ENCODE data around the gene ARID1B.

ARID1B gene

GRCh38 chr6:157194643-157195042 is 417.5 kb downstream of the ARID1B start:
- Histone ChIP-seq H2AFZ (ENCODE audit: low read depth, low read length) (no peak overlapping the region), H3K27ac (ENCODE audit: low read length) (no peak overlapping the region), H3K27me3 (ENCODE audit: insufficient read depth, low read length, poor library complexity) (no peaks in the 10 kb centered on the region), H4K20me1 (ENCODE audit: insufficient read depth, low read length) (peaks cover 6% of the 10 kb centered on the region; the same call in 1 of the 2 replicates), H3K4me3 (ENCODE audit: low read depth in 1 of 2, low read length in 2 of 2) (no peak overlapping the region), H3K36me3 (ENCODE audit: insufficient read depth, low read length) (peaks cover 89% of the 10 kb centered on the region), H3K9ac (ENCODE audit: low read depth, low read length) (no peak overlapping the region), H3K4me1 (ENCODE audit: insufficient read depth, low read length) (peaks cover 17% of the 10 kb centered on the region), H3K4me2 (ENCODE audit: insufficient read depth, low read length) (no peak overlapping the region), H3K9me3 (ENCODE audit: insufficient read depth, low read length, severe bottlenecking) (no peaks in the 10 kb centered on the region), H3K79me2 (ENCODE audit: insufficient read depth, low read length) (no peaks in the 10 kb centered on the region)
- TF ChIP-seq CTCF (IDR thresholded peaks at IDR 0.05; ENCODE audit: borderline replicate concordance, extremely low read depth, low read length, poor library complexity, severe bottlenecking): no peak
- ATAC-seq (ENCODE audit: insufficient read depth, low read depth) (no peak), DNase-seq (no peak)

GRCh38 chr6:157196391-157196790 is 419.2 kb downstream of the ARID1B start:
- Histone ChIP-seq H3K27ac (ENCODE audit: low read length) (no peak overlapping the region), H3K79me2 (ENCODE audit: insufficient read depth, low read length) (no peaks in the 10 kb centered on the region), H3K27me3 (ENCODE audit: insufficient read depth, low read length, poor library complexity) (no peaks in the 10 kb centered on the region), H3K4me3 (ENCODE audit: low read depth in 1 of 2, low read length in 2 of 2) (no peak overlapping the region), H3K36me3 (ENCODE audit: insufficient read depth, low read length) (peaks cover 89% of the 10 kb centered on the region), H2AFZ (ENCODE audit: low read depth, low read length) (no peak overlapping the region), H3K9ac (ENCODE audit: low read depth, low read length) (no peak overlapping the region), H3K4me2 (ENCODE audit: insufficient read depth, low read length) (no peak overlapping the region), H3K9me3 (ENCODE audit: insufficient read depth, low read length, severe bottlenecking) (no peaks in the 10 kb centered on the region), H4K20me1 (ENCODE audit: insufficient read depth, low read length) (0 out of 2 replicates have a peak, but pooled peaks cover 6% of the 10 kb centered on the region), H3K4me1 (ENCODE audit: insufficient read depth, low read length) (peaks cover 17% of the 10 kb centered on the region)
- no peak for TF ChIP-seq CTCF (IDR thresholded peaks at IDR 0.05; ENCODE audit: borderline replicate concordance, extremely low read depth, low read length, poor library complexity, severe bottlenecking)
- DNase-seq: no peak
- no peak for ATAC-seq (ENCODE audit: insufficient read depth, low read depth)

- Histone ChIP-seq H3K4me2 (ENCODE audit: insufficient read depth, low read length) (no peak overlapping the region), H3K9me3 (ENCODE audit: insufficient read depth, low read length, severe bottlenecking) (no peaks in the 10 kb centered on the region), H3K4me1 (ENCODE audit: insufficient read depth, low read length) (peaks cover 17% of the 10 kb centered on the region), H3K79me2 (ENCODE audit: insufficient read depth, low read length) (no peaks in the 10 kb centered on the region), H3K27me3 (ENCODE audit: insufficient read depth, low read length, poor library complexity) (no peaks in the 10 kb centered on the region), H3K4me3 (ENCODE audit: low read depth in 1 of 2, low read length in 2 of 2) (no peak overlapping the region), H2AFZ (ENCODE audit: low read depth, low read length) (no peak overlapping the region), H3K36me3 (ENCODE audit: insufficient read depth, low read length) (peaks cover 87% of the 10 kb centered on the region), H3K9ac (ENCODE audit: low read depth, low read length) (no peak overlapping the region), H4K20me1 (ENCODE audit: insufficient read depth, low read length) (peaks cover 6% of the 10 kb centered on the region; the same call in 1 of the 2 replicates), H3K27ac (ENCODE audit: low read length) (0 out of 2 replicates have a peak overlapping the region, but pooled peaks have one; percentile 13)
- no peak for ATAC-seq (ENCODE audit: insufficient read depth, low read depth)
- TF ChIP-seq EZH2 (IDR thresholded peaks at IDR 0.05; ENCODE audit: borderline replicate concordance, low read depth, low read length, severe bottlenecking) (no peak), CTCF (IDR thresholded peaks at IDR 0.05; ENCODE audit: borderline replicate concordance, extremely low read depth, low read length, poor library complexity, severe bottlenecking) (no peak)
- DNase-seq: no peak
Measured at GRCh38 chr6:157198425-157199279, 421.5 kb downstream of the ARID1B start.

All from DND-41 (cell line).